ENCODE results near the gene VCL. TPM values are rescaled to one million over a fixed set of nuclear protein-coding genes. Genes with fewer than 3 reads are reported as not detected.
"Not testable (repeated sequence)": the region's sequence is repeated elsewhere in the genome, so short reads cannot be mapped to it uniquely, and the experiment has no call there.

Gene VCL
- total RNA-seq, 1 donor from 2014 or later, result 74.6 TPM

DNA sequence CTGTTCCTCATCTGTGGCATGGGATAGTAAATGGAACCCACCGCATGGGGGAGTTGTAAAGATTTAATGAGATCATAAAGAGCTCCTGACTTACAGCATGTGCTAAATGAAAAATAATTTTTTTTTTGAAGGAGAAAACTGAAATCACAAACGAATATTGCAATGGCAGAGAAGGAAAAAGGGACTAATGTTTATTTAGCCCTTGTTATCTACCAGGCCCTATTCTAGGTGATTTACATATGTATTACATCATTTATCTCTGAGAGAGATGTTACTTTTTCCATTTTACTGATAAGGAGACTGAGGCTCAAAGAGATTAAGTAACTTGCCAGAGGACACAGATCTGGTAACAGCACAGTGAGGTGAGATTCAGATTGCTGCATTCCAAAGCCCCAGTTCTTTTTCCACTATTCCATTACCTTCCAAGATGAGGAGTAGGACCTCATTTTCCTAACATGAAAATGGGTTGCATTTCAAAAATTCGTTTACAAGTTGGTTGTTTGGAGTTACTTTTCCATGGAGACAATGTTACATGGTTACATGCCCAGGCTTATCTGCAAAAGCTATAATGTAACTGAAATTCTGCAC, 28.6 kb downstream of the VCL start:
- DNase-seq (ENCODE audit: low read depth, low spot score), result no peak
- H3K27ac Mint-ChIP-seq (ENCODE audit: unreplicated experiment), result no peak overlapping the region
- H3K27me3 Mint-ChIP-seq (ENCODE audit: low read depth), result no peaks in the 10 kb centered on the region
- H3K9me3 Mint-ChIP-seq, result no peaks in the 10 kb centered on the region
- H3K36me3 Mint-ChIP-seq (ENCODE audit: low read depth), result no peaks in the 10 kb centered on the region
- H3K4me1 Mint-ChIP-seq, result peaks cover 3% of the 10 kb centered on the region
- TF ChIP-seq, protein P1, sequence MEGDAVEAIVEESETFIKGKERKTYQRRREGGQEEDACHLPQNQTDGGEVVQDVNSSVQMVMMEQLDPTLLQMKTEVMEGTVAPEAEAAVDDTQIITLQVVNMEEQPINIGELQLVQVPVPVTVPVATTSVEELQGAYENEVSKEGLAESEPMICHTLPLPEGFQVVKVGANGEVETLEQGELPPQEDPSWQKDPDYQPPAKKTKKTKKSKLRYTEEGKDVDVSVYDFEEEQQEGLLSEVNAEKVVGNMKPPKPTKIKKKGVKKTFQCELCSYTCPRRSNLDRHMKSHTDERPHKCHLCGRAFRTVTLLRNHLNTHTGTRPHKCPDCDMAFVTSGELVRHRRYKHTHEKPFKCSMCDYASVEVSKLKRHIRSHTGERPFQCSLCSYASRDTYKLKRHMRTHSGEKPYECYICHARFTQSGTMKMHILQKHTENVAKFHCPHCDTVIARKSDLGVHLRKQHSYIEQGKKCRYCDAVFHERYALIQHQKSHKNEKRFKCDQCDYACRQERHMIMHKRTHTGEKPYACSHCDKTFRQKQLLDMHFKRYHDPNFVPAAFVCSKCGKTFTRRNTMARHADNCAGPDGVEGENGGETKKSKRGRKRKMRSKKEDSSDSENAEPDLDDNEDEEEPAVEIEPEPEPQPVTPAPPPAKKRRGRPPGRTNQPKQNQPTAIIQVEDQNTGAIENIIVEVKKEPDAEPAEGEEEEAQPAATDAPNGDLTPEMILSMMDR (conservative IDR thresholded peaks at IDR 0.05), result no peak
- no peak overlapping the region for H3K4me3 Mint-ChIP-seq

DNA sequence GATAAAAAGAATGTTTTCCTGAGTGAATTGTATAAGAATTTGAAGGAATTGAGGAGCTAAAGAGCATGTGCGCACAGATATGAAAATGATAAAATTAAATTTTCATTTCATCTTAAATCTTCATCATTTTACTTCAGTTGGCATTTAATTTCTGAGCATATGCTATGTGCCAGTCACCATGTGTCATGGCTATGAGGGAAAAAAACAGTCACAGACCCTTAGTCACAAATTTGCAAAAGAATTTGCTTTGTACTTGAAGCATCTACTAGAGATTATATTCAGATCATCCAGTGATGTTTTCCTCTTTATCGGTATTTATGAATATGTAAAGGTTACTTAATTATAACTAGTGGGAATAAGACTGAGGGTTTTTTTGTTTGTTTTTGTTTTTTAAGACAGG, 29.8 kb downstream of the VCL start:
- H3K27me3 Mint-ChIP-seq (ENCODE audit: low read depth), result no peaks in the 10 kb centered on the region
- no peaks in the 10 kb centered on the region for H3K9me3 Mint-ChIP-seq
- no peak for DNase-seq (ENCODE audit: low read depth, low spot score)
- peaks cover 4% of the 10 kb centered on the region for H3K4me1 Mint-ChIP-seq
- H3K27ac Mint-ChIP-seq (ENCODE audit: unreplicated experiment), result no peak overlapping the region
- TF ChIP-seq, protein P1 (conservative IDR thresholded peaks at IDR 0.05), result no peak
- H3K4me3 Mint-ChIP-seq, result no peak overlapping the region
- H3K36me3 Mint-ChIP-seq (ENCODE audit: low read depth), result no peaks in the 10 kb centered on the region

GRCh38 chr10:74029943-74030342, 32.0 kb downstream of the VCL start:
- DNase-seq (ENCODE audit: low read depth, low spot score), result no peak
- Mint-ChIP-seq H3K4me3 (no peak overlapping the region), H3K36me3 (ENCODE audit: low read depth) (no peaks in the 10 kb centered on the region), H3K27me3 (ENCODE audit: low read depth) (no peaks in the 10 kb centered on the region), H3K4me1 (peaks cover 26% of the 10 kb centered on the region), H3K9me3 (no peaks in the 10 kb centered on the region), H3K27ac (ENCODE audit: unreplicated experiment) (no peak overlapping the region)
- TF ChIP-seq, protein P1 (conservative IDR thresholded peaks at IDR 0.05), result no peak

DNA sequence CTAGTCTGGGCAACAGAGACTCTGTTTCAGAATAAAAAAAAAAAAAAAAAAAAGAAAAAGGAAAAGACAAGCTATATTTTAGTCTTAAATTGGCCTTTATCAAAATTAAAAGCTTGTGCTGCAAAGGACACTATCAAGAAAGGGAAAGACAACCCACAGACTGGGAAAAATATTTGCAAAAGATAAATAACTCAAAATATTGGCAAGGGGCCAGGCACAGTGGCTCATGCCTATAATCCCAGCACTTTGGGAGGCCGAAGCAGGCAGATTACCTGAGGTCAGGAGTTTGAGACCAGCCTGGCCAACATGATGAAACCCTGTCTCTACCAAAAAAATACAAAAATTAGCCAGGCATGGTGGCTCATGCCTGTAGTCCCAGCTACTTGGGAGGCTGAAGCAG, 34.3 kb downstream of the VCL start:
- H3K27ac Mint-ChIP-seq (ENCODE audit: unreplicated experiment), result not testable (repeated sequence)
- peaks cover 35% of the 10 kb centered on the region for H3K4me1 Mint-ChIP-seq

GRCh38 chr10:74032900-74033655, 35.2 kb downstream of the VCL start:
- peaks cover 40% of the 10 kb centered on the region for H3K4me1 Mint-ChIP-seq
- no peaks in the 10 kb centered on the region for H3K9me3 Mint-ChIP-seq
- no peaks in the 10 kb centered on the region for H3K27me3 Mint-ChIP-seq (ENCODE audit: low read depth)
- TF ChIP-seq, protein P1 (conservative IDR thresholded peaks at IDR 0.05), result no peak
- no peak overlapping the region for H3K4me3 Mint-ChIP-seq
- peak overlapping the region; percentile 64 for H3K27ac Mint-ChIP-seq (ENCODE audit: unreplicated experiment)
- H3K36me3 Mint-ChIP-seq (ENCODE audit: low read depth), result no peaks in the 10 kb centered on the region
- DNase-seq (ENCODE audit: low read depth, low spot score), result no peak

More for the DNA sequence above, 34.3 kb downstream of the VCL start:
- H3K27me3 Mint-ChIP-seq (ENCODE audit: low read depth); H3K4me3 Mint-ChIP-seq; H3K9me3 Mint-ChIP-seq; DNase-seq (ENCODE audit: low read depth, low spot score); H3K36me3 Mint-ChIP-seq (ENCODE audit: low read depth): not testable (repeated sequence)

DNA sequence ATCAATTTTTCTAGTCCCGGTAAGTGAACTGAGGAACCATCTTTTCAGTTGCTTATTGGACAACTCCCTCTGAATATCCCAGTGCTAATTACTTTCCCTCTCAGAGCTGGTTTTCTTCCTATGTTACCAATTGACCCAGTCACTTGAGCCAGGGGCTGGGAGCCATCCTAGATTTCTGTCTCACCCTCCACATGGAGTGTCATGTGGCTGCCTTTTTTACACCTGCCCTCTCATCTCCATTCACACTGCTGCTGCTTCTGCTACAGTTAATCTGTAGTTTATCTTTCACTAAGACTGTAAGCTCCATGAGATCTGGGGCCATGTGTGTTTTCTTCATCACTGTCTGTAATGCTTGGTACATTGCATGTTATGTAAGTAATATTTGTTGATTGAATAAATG, 35.8 kb downstream of the VCL start:
- no peaks in the 10 kb centered on the region for H3K27me3 Mint-ChIP-seq (ENCODE audit: low read depth)
- TF ChIP-seq, protein P1 (conservative IDR thresholded peaks at IDR 0.05), result no peak
- DNase-seq (ENCODE audit: low read depth, low spot score), result no peak
- no peak overlapping the region for H3K4me3 Mint-ChIP-seq
- peaks cover 40% of the 10 kb centered on the region for H3K4me1 Mint-ChIP-seq
- H3K36me3 Mint-ChIP-seq (ENCODE audit: low read depth), result no peaks in the 10 kb centered on the region
- peak overlapping the region; percentile 64 for H3K27ac Mint-ChIP-seq (ENCODE audit: unreplicated experiment)
- H3K9me3 Mint-ChIP-seq, result no peaks in the 10 kb centered on the region

Measured in neural crest cell (in vitro differentiated cells).